Measurements from ENCODE around the gene C20orf173.

C20orf173 gene

DNA sequence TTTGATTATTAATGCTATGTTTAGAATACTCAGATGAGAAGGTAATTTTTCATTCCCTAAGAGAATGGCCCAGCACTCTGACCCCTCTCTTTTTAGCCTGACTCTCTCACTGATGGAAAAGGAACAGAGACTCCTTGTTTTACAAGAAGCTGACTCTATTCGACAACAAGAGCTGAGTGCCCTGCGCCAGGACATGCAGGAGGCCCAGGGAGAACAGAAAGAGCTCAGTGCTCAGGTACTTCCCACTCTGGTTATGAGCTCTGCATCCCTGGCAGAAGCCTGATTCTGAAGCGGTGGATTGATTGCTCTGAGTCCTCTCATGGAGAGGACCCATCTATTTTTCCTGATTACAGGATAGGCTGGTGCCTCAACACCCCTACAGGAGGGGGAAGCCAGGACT is 33.0 kb downstream of the C20orf173 start:
- TF ChIP-seq, protein P1, sequence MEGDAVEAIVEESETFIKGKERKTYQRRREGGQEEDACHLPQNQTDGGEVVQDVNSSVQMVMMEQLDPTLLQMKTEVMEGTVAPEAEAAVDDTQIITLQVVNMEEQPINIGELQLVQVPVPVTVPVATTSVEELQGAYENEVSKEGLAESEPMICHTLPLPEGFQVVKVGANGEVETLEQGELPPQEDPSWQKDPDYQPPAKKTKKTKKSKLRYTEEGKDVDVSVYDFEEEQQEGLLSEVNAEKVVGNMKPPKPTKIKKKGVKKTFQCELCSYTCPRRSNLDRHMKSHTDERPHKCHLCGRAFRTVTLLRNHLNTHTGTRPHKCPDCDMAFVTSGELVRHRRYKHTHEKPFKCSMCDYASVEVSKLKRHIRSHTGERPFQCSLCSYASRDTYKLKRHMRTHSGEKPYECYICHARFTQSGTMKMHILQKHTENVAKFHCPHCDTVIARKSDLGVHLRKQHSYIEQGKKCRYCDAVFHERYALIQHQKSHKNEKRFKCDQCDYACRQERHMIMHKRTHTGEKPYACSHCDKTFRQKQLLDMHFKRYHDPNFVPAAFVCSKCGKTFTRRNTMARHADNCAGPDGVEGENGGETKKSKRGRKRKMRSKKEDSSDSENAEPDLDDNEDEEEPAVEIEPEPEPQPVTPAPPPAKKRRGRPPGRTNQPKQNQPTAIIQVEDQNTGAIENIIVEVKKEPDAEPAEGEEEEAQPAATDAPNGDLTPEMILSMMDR (IDR thresholded peaks at IDR 0.05; ENCODE audit: low read depth, low read length), result no peak
- no peak overlapping the region for H3K4me3 ChIP-seq (ENCODE audit: low read depth, low read length)
- DNase-seq, result no peak
- H3K9me3 ChIP-seq, result no peaks in the 10 kb centered on the region
- H3K36me3 ChIP-seq, result peaks cover 54% of the 10 kb centered on the region
- no peaks in the 10 kb centered on the region for H3K27me3 ChIP-seq
- H3K4me1 ChIP-seq, result no peaks in the 10 kb centered on the region

DNA sequence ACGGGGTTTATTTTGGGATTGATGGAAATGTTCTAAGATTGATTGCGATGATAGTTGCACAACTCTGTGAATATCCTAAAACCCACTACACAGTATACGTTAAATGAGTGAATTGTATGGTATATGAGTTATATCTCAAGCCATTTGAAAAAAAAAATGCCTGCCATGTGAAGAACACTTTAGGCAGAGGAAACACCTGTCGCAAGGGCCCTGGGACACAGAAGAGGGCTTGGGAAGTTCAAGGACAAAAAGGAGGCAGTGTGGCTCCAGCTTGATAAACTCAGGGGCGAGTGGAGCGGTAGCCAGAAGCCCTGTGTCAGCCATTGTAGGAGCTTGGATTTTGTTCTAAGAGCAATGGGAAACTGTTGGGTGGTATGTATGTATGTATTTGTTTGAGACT is 37.1 kb downstream of the C20orf173 start:
- Histone ChIP-seq H3K4me3 (ENCODE audit: low read depth, low read length) (no peak overlapping the region), H3K9me3 (no peaks in the 10 kb centered on the region), H3K36me3 (peaks cover 47% of the 10 kb centered on the region), H3K27me3 (no peaks in the 10 kb centered on the region), H3K4me1 (no peaks in the 10 kb centered on the region)
- TF ChIP-seq, protein P1 (IDR thresholded peaks at IDR 0.05; ENCODE audit: low read depth, low read length), result no peak
- no peak for DNase-seq

DNA sequence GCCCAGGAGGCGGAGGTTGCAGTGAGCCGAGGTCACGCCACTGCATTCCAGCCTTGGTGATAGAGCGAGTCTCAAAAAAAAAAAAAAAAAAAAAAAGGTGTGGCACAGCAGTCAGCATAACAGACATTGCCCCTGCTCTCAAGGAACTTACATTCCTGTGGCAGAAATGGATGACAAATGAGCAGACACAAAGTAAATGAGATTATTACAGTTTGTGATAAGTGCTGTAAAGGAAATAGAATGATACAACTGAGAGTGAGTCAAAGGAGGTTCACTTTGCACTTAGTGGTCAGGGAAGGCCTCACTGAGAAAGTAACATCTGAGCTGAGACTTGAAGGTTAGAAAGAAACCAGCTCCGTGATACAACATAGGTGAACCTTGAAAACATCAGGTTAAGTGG is 37.6 kb downstream of the C20orf173 start:
- no peak for DNase-seq
- H3K36me3 ChIP-seq, result peaks cover 42% of the 10 kb centered on the region
- no peaks in the 10 kb centered on the region for H3K9me3 ChIP-seq
- no peaks in the 10 kb centered on the region for H3K4me1 ChIP-seq
- no peaks in the 10 kb centered on the region for H3K27me3 ChIP-seq
- no peak overlapping the region for H3K4me3 ChIP-seq (ENCODE audit: low read depth, low read length)
- TF ChIP-seq, protein P1 (IDR thresholded peaks at IDR 0.05; ENCODE audit: low read depth, low read length), result no peak

DNA sequence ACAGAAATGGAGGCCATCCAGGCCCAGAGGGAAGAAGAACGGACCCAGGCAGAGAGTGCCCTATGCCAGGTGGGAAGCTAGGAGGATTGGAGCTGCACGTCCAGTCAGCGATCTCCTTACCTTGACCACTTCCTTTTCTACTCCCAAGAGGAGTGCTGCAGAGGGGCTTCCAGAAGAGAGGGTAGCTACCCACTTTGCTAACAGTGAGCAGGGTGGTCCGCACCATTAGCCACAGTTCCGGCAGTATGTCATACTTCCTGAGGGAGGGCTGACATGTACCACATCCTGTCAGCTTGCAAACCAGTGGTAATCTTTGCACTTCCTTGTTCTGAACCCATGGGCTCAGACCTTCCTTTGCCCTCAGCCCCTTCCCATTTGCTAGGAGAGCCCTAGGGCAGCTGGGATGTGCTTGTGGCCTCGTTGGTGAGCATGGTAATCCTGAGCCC is 38.7 kb downstream of the C20orf173 start:
- H3K27me3 ChIP-seq, result no peaks in the 10 kb centered on the region
- DNase-seq, result no peak
- H3K4me1 ChIP-seq, result no peaks in the 10 kb centered on the region
- TF ChIP-seq, protein P1 (IDR thresholded peaks at IDR 0.05; ENCODE audit: low read depth, low read length), result no peak
- H3K4me3 ChIP-seq (ENCODE audit: low read depth, low read length), result no peak overlapping the region
- H3K36me3 ChIP-seq, result peaks cover 37% of the 10 kb centered on the region
- H3K9me3 ChIP-seq, result no peaks in the 10 kb centered on the region

DNA sequence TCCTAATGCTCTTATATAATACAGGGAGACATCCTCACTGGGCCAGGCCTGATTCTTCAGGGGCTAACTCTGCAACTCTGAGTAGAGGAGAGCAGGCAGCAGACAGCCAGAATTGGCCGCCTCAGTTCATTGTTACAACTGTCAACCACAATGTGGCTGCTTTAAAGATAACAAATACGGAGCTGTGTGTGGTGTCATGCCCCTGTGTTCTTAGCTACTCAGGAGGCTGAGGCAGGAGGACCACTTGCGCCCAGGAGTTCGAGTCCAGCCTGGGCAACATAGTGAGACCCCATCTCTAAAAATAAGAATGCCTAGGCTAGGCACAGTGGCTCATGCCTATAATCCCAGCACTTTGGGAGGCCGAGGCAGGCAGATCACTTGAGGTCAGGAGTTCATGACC is 39.7 kb downstream of the C20orf173 start:
- no peak for DNase-seq
- H3K9me3 ChIP-seq, result no peaks in the 10 kb centered on the region
- H3K4me1 ChIP-seq, result no peaks in the 10 kb centered on the region
- H3K27me3 ChIP-seq, result no peaks in the 10 kb centered on the region
- TF ChIP-seq, protein P1 (IDR thresholded peaks at IDR 0.05; ENCODE audit: low read depth, low read length), result no peak
- peaks cover 37% of the 10 kb centered on the region for H3K36me3 ChIP-seq
- H3K4me3 ChIP-seq (ENCODE audit: low read depth, low read length), result no peak overlapping the region

DNA sequence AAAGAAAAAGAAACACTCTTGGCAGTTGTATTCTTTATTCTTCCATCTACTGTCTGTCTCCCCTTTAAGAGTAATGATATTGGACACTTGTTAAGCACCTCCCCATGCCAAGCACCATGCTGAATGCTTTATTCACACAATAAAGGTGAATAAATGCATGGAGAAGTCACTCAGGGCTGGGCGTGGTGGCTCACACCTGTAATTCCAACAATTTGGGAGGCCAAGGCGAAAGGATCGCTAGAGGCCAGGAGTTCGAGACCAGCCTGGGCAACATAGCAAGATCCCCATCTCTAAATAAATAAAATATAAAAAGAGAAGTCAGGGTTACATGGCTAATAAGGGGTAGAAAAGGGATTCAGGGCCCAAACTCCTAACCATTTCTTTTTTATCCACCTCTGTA is 42.0 kb downstream of the C20orf173 start:
- no peaks in the 10 kb centered on the region for H3K4me1 ChIP-seq
- H3K4me3 ChIP-seq (ENCODE audit: low read depth, low read length), result no peak overlapping the region
- H3K9me3 ChIP-seq, result no peaks in the 10 kb centered on the region
- H3K36me3 ChIP-seq, result peaks cover 32% of the 10 kb centered on the region
- no peaks in the 10 kb centered on the region for H3K27me3 ChIP-seq
- TF ChIP-seq, protein P1 (IDR thresholded peaks at IDR 0.05; ENCODE audit: low read depth, low read length), result no peak
- DNase-seq, result no peak

Measured in BE2C (cell line).